ENCODE results near the gene CEP85L. TPM values are rescaled to one million over a fixed set of nuclear protein-coding genes. Genes with fewer than 3 reads are reported as not detected.
A peak's percentile ranks its signal among the peaks of the same experiment; 100 is the strongest.

CEP85L gene
- total RNA-seq, 2 donors from 2014 or later, result 4.5 to 6.8 TPM

DNA sequence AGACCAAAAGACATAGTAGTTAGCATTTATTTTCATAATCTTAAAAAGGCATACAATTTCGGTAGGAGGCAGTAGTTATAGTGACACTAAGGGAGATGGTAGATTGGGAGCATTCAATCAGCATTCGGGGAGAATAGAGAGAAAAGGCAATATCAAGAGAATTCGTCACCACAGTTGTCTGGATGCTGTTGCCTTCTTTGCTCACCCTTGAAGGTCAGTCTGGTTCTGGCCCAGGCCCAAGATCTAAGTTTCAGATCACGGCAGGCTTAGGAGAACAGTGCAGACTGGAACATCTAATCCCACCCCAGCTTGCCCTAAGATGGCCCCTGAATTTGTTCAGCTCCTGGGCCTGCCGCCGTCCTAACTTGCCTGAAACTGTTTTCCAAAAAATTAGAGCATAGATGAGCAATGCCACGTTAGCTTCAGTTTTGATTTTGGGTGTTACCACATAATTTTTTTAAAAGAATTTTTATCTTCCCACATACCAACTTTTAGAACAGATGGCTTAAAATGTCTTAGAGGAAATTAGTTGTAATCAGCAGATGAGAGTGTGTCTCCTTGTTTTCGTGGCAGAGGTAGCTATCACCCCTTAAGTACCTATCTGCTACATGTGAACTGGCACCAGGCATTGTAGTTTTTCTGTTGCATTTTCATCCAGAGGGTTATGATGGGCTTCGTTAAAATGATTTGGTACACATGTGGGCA is 8.3 kb upstream of the CEP85L start:
- Histone ChIP-seq H3K27me3 (no peaks in the 10 kb centered on the region), H3K9me3 (no peaks in the 10 kb centered on the region), H3K4me1 (peaks cover 0 to 10% of the 10 kb centered on the region in 2 donors), H3K4me3 (no peak overlapping the region), H3K27ac (no peak overlapping the region), H3K36me3 (no peaks in the 10 kb centered on the region)
- TF ChIP-seq, protein P1, sequence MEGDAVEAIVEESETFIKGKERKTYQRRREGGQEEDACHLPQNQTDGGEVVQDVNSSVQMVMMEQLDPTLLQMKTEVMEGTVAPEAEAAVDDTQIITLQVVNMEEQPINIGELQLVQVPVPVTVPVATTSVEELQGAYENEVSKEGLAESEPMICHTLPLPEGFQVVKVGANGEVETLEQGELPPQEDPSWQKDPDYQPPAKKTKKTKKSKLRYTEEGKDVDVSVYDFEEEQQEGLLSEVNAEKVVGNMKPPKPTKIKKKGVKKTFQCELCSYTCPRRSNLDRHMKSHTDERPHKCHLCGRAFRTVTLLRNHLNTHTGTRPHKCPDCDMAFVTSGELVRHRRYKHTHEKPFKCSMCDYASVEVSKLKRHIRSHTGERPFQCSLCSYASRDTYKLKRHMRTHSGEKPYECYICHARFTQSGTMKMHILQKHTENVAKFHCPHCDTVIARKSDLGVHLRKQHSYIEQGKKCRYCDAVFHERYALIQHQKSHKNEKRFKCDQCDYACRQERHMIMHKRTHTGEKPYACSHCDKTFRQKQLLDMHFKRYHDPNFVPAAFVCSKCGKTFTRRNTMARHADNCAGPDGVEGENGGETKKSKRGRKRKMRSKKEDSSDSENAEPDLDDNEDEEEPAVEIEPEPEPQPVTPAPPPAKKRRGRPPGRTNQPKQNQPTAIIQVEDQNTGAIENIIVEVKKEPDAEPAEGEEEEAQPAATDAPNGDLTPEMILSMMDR (IDR thresholded peaks at IDR 0.05), result no peak
- no peak for DNase-seq (ENCODE audit: low spot score)

DNA sequence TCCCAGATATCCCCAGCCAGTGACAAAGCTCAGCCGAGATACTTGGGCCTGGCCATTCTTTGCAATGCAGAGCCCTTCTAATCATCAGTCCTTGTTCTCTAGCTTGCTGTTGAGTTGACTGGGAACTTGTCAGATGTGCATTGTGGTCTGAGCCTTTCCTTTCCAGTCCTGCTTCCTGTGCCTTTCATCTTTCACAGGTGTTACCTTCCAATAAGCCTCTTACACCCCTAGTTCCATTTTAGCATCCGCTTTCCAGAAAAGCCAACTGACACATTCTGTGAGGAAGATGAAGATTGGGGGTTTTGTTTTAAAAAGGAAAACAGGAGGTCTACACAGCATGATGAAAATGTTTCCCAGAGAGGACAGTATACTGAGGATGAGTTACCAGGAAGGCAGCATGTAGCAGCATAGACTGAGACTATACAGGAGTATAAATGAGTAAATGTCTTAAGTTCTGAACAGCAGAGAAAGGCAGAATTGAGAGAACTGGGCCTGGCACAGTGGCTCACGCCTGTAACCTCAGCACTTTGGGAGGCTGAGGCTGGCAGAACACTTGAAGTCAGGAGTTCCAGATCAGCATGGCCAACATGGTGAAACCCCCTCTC is 5.6 kb upstream of the CEP85L start:
- no peak overlapping the region for H3K4me3 ChIP-seq
- H3K9me3 ChIP-seq, result no peaks in the 10 kb centered on the region
- no peaks in the 10 kb centered on the region for H3K36me3 ChIP-seq
- H3K4me1 ChIP-seq, result peaks cover 0 to 12% of the 10 kb centered on the region in 2 donors
- no peak overlapping the region for H3K27ac ChIP-seq
- TF ChIP-seq, protein P1 (IDR thresholded peaks at IDR 0.05), result no peak
- H3K27me3 ChIP-seq, result no peaks in the 10 kb centered on the region
- no peak for DNase-seq (ENCODE audit: low spot score)

DNA sequence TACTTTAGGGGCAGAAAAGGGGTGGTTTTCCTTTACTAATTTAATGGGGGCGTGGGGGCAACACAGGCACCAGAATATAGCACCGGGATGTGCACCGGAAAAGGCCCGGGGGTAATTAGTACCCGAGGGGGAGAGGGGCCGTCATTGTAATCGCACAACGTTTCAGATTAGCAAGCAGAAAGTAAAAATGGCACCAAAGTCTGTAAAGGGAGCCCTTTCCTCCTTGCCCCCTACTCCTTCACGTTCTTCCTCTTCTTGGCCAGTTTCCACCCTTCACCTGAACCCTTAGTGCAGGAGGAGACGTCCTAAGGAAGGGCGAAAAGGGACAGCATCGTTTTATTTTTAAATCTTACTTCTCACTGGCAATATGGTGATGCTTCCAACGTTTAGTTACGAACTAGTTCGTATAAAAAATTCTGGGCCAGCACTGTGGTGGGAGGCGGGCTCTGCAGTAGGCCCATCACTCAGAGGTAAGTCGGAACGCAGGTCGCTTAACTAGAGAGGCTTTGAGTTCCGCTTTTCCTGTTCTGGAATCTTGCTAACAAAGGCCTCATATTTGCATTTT is 742 bp upstream of the CEP85L start:
- H3K27ac ChIP-seq, result peak overlapping the region; percentile 96 to 98

DNA sequence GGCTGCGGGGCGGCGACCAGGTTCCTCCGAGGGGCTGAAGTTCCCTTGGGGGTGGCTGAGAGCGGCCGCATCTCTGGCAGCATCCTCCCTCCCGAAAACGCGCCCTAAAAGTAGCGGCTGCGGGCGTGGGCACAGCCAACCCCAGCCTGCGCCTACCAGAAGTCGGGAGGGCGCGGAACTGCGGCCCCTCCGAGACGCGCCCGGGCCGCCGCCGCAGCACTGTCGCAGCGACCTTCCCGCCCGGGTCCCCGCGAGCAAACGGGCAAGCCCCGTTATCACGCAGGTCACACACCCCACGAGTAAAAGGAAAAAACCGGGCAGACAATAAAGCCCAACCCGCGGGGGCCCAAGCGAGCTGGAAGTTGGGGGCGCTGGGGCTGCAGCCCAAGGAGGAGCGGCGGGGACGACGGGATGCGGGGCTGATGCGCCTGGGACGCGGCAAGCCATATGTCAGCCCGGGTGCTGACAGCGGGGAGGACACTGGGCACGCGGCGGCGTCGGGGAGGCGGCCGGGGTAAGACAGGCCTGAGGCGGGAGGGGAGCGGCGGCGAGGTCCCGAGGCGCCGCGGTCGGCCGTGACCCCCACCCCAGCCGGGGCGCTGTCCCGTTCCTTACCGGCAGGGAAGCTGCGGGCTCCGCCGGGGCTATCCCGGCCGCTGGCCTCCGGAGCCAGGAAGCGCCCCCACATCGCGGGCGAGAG is 659 bp downstream of the CEP85L start:
- Histone ChIP-seq H3K4me1 (peaks cover 0 to 18% of the 10 kb centered on the region in 2 donors), H3K36me3 (no peaks in the 10 kb centered on the region), H3K4me3 (peak overlapping the region; percentile 77 to 85), H3K9me3 (no peaks in the 10 kb centered on the region), H3K27ac (peak overlapping the region; percentile 96 to 98), H3K27me3 (no peaks in the 10 kb centered on the region)
- peak; percentile 63 for DNase-seq (ENCODE audit: low spot score)
- TF ChIP-seq, protein P1 (IDR thresholded peaks at IDR 0.05), result peak in 1 of 2 donors; percentile 16

More for the DNA sequence above, 742 bp upstream of the CEP85L start:
- Histone ChIP-seq H3K4me3 (peak overlapping the region; percentile 77 to 85), H3K9me3 (no peaks in the 10 kb centered on the region), H3K36me3 (no peaks in the 10 kb centered on the region), H3K27me3 (no peaks in the 10 kb centered on the region), H3K4me1 (peaks cover 0 to 18% of the 10 kb centered on the region in 2 donors)
- DNase-seq (ENCODE audit: low spot score), result no peak
- TF ChIP-seq, protein P1 (IDR thresholded peaks at IDR 0.05), result no peak

DNA sequence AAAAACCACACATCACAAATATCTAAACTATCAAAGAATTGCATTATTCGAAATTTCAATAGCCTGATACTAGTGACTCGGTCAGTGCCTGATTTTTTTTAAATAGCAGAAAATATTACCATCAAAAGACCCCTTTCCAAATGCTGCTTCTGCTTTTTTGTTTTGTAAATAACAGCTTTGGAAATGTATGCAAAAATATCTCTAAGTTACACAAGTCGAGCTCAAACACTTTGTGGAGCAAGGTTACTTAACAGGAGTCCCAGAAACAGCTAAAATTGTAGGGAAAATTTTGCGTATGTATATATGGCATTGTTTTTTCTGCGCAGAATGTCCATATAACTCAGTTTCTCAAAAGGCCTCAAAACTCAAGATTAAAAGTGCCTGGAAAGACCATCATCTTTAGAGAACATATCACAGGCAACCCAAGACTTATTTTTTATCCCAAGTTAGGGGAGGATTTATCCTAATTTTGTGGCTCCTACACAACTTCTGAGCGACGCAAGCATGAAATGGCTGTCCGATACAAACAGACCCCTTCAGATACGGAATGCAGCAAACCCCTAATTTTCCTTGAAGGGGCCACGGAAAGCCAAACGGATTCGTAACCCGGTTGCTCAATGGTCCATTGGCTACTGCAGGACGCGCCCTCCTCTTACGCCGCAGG is 1.3 kb downstream of the CEP85L start:
- Histone ChIP-seq H3K4me3 (peak overlapping the region; percentile 77 to 85), H3K4me1 (peaks cover 0 to 18% of the 10 kb centered on the region in 2 donors), H3K27me3 (no peaks in the 10 kb centered on the region), H3K9me3 (no peaks in the 10 kb centered on the region), H3K36me3 (no peaks in the 10 kb centered on the region), H3K27ac (peak overlapping the region; percentile 96 to 98)
- DNase-seq (ENCODE audit: low spot score), result no peak
- TF ChIP-seq, protein P1 (IDR thresholded peaks at IDR 0.05), result no peak
